ENCODE results near the gene RICTOR. TPM values are rescaled to one million over a fixed set of nuclear protein-coding genes. Genes with fewer than 3 reads are reported as not detected.

Gene RICTOR
- total RNA-seq, 1 donor from 2014 or later: 35.3 TPM

GRCh38 chr5:39031041-39031440 is 43.2 kb downstream of the RICTOR start:
- Mint-ChIP-seq H3K27me3 (ENCODE audit: unreplicated experiment) (no peaks in the 10 kb centered on the region), H3K4me3 (ENCODE audit: unreplicated experiment) (no peak overlapping the region), H3K36me3 (ENCODE audit: low read depth, unreplicated experiment) (peaks cover 28% of the 10 kb centered on the region), H3K4me1 (ENCODE audit: unreplicated experiment) (peaks cover 4% of the 10 kb centered on the region), H3K27ac (ENCODE audit: unreplicated experiment) (no peak overlapping the region), H3K9me3 (ENCODE audit: unreplicated experiment) (peaks cover 11% of the 10 kb centered on the region)
- no peak for DNase-seq (ENCODE audit: low spot score)
- TF ChIP-seq, protein P1, sequence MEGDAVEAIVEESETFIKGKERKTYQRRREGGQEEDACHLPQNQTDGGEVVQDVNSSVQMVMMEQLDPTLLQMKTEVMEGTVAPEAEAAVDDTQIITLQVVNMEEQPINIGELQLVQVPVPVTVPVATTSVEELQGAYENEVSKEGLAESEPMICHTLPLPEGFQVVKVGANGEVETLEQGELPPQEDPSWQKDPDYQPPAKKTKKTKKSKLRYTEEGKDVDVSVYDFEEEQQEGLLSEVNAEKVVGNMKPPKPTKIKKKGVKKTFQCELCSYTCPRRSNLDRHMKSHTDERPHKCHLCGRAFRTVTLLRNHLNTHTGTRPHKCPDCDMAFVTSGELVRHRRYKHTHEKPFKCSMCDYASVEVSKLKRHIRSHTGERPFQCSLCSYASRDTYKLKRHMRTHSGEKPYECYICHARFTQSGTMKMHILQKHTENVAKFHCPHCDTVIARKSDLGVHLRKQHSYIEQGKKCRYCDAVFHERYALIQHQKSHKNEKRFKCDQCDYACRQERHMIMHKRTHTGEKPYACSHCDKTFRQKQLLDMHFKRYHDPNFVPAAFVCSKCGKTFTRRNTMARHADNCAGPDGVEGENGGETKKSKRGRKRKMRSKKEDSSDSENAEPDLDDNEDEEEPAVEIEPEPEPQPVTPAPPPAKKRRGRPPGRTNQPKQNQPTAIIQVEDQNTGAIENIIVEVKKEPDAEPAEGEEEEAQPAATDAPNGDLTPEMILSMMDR (IDR thresholded peaks at IDR 0.05; ENCODE audit: unreplicated experiment): no peak

- H3K9me3 Mint-ChIP-seq (ENCODE audit: unreplicated experiment): peaks cover 5% of the 10 kb centered on the region
- peaks cover 14% of the 10 kb centered on the region for H3K36me3 Mint-ChIP-seq (ENCODE audit: low read depth, unreplicated experiment)
- TF ChIP-seq, protein P1 (IDR thresholded peaks at IDR 0.05; ENCODE audit: unreplicated experiment): no peak
- no peak overlapping the region for H3K4me3 Mint-ChIP-seq (ENCODE audit: unreplicated experiment)
- H3K4me1 Mint-ChIP-seq (ENCODE audit: unreplicated experiment): peaks cover 3% of the 10 kb centered on the region
- H3K27me3 Mint-ChIP-seq (ENCODE audit: unreplicated experiment): no peaks in the 10 kb centered on the region
- no peak overlapping the region for H3K27ac Mint-ChIP-seq (ENCODE audit: unreplicated experiment)
- no peak for DNase-seq (ENCODE audit: low spot score)
These were observed 48.7 kb downstream of the RICTOR start for GRCh38 chr5:39025456-39025855.

DNA sequence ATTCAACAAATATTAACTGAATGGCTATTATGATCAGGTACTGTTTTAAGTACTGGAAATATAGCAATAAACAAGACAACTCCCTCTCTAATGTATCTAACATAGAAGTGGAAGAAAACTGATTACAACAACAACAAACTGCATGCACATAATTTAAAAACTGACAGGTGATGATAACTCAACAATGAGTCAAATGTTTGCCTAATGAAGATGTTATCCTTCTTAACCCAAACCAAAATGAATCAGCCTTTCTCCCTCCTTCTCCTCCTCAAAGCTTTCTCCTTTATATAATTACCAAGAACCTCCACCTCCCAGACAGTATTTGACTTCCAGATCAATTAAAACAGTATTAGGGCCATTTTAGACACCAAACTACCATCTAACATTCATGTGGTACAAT is 49.3 kb downstream of the RICTOR start:
- H3K4me1 Mint-ChIP-seq (ENCODE audit: unreplicated experiment): peaks cover 3% of the 10 kb centered on the region
- TF ChIP-seq, protein P1 (IDR thresholded peaks at IDR 0.05; ENCODE audit: unreplicated experiment): no peak
- no peak overlapping the region for H3K27ac Mint-ChIP-seq (ENCODE audit: unreplicated experiment)
- no peak overlapping the region for H3K4me3 Mint-ChIP-seq (ENCODE audit: unreplicated experiment)
- H3K27me3 Mint-ChIP-seq (ENCODE audit: unreplicated experiment): no peaks in the 10 kb centered on the region
- DNase-seq (ENCODE audit: low spot score): no peak
- peaks cover 5% of the 10 kb centered on the region for H3K9me3 Mint-ChIP-seq (ENCODE audit: unreplicated experiment)
- peaks cover 15% of the 10 kb centered on the region for H3K36me3 Mint-ChIP-seq (ENCODE audit: low read depth, unreplicated experiment)

DNA sequence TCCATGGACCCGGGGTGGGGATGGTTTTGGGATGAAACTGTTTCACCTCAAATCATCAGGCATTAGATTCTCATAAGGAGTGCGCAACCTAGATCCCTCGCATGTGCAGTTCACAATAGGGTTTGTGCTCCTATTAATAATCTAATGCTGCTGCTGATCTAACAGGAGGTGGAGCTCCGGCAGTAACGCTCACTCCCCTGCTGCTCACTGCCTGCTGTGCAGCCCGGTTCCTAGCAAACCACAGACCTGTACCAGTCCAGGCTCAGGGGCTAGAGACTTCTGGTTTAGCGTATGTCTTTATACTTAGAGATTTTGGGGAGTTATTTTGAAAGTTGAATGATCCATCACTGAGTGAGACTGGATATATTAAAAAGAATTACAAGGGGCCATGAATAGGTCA is 50.2 kb downstream of the RICTOR start:
- TF ChIP-seq, protein P1 (IDR thresholded peaks at IDR 0.05; ENCODE audit: unreplicated experiment): no peak
- H3K4me3 Mint-ChIP-seq (ENCODE audit: unreplicated experiment): no peak overlapping the region
- DNase-seq (ENCODE audit: low spot score): no peak
- peaks cover 3% of the 10 kb centered on the region for H3K4me1 Mint-ChIP-seq (ENCODE audit: unreplicated experiment)
- peaks cover 5% of the 10 kb centered on the region for H3K9me3 Mint-ChIP-seq (ENCODE audit: unreplicated experiment)
- peaks cover 23% of the 10 kb centered on the region for H3K36me3 Mint-ChIP-seq (ENCODE audit: low read depth, unreplicated experiment)
- no peak overlapping the region for H3K27ac Mint-ChIP-seq (ENCODE audit: unreplicated experiment)
- H3K27me3 Mint-ChIP-seq (ENCODE audit: unreplicated experiment): no peaks in the 10 kb centered on the region

- TF ChIP-seq, protein P1 (IDR thresholded peaks at IDR 0.05; ENCODE audit: unreplicated experiment): no peak
- H3K27ac Mint-ChIP-seq (ENCODE audit: unreplicated experiment): no peak overlapping the region
- H3K36me3 Mint-ChIP-seq (ENCODE audit: low read depth, unreplicated experiment): peaks cover 20% of the 10 kb centered on the region
- no peak overlapping the region for H3K4me3 Mint-ChIP-seq (ENCODE audit: unreplicated experiment)
- peaks cover 5% of the 10 kb centered on the region for H3K9me3 Mint-ChIP-seq (ENCODE audit: unreplicated experiment)
- DNase-seq (ENCODE audit: low spot score): no peak
- H3K27me3 Mint-ChIP-seq (ENCODE audit: unreplicated experiment): no peaks in the 10 kb centered on the region
- peaks cover 3% of the 10 kb centered on the region for H3K4me1 Mint-ChIP-seq (ENCODE audit: unreplicated experiment)
These were observed 51.1 kb downstream of the RICTOR start for GRCh38 chr5:39023121-39023520.

Data from endothelial cell (in vitro differentiated cells).